ENCODE data around the gene CYP2R1. TPM values are rescaled to one million over a fixed set of nuclear protein-coding genes. Genes with fewer than 3 reads are reported as not detected.
"Not testable (repeated sequence)": the region's sequence is repeated elsewhere in the genome, so short reads cannot be mapped to it uniquely, and the experiment has no call there.

The CYP2R1 gene
- total and polyA plus RNA-seq, 10 of the 15 experiments (the other 5 are each of a cell fraction or from before 2014, with no cell fraction given): 0.52 to 10.3 (median 6.3) TPM

GRCh38 chr11:14884667-14885273 lies 7.3 kb downstream of the CYP2R1 start:
- Histone ChIP-seq H3K9ac (ENCODE audit: control insufficient read depth, insufficient read depth, low read length) (no peak overlapping the region), H3K27ac (ENCODE audit: control insufficient read depth, insufficient read depth) (no peak overlapping the region), H3K4me1 (ENCODE audit: control insufficient read depth, insufficient read depth, low read length) (no peaks in the 10 kb centered on the region), H2AFZ (ENCODE audit: control insufficient read depth, low read depth, low read length) (no peak overlapping the region), H3K27me3 (replicated peaks in 1 of 2; ENCODE audit: control insufficient read depth in 2 of 2, insufficient read depth in 2 of 2, low read length in 1 of 2) (no peaks in the 10 kb centered on the region), H3K9me3 (replicated peaks; ENCODE audit: control insufficient read depth, insufficient read depth, low read length) (no peaks in the 10 kb centered on the region), H3K4me2 (ENCODE audit: control insufficient read depth, insufficient read depth) (no peak overlapping the region), H3K4me3 (no peak overlapping the region), H4K20me1 (ENCODE audit: control insufficient read depth, insufficient read depth) (no peaks in the 10 kb centered on the region), H3K79me2 (ENCODE audit: control insufficient read depth, insufficient read depth, low read length) (no peaks in the 10 kb centered on the region), H3K36me3 (ENCODE audit: control insufficient read depth in 2 of 2, insufficient read depth in 2 of 2, low read length in 1 of 2) (no peaks in the 10 kb centered on the region; a peak in 1 of 4 replicates)
- ChIA-PET CTCF (no interaction called here), POLR2A (no interaction called here), SMC1A (ENCODE audit: uncharacterized antibody, unreplicated experiment) (no interaction called here), RAD21 (ENCODE audit: unreplicated experiment) (no interaction called here)
- BruUV-seq (replicated peaks): no TSS peak
- WGBS (ENCODE audit: insufficient coverage, insufficient replicate concordance, low lambda C conversion rate, missing lambda C conversion rate): 7% methylated on average over 1 of the region's 1 CpG
- no peak for ATAC-seq
- in situ Hi-C loops (cut with MboI) (no loop called here), intact Hi-C loops (cut with micrococcal nuclease; ENCODE audit: unreplicated experiment) (no loop called here)
- no peak for DNase-seq (ENCODE audit: low read depth, low spot score)
- TF ChIP-seq RAD51 (IDR thresholded peaks at IDR 0.05): no peak
- TF ChIP-seq CHD1 (IDR thresholded peaks at IDR 0.05; ENCODE audit: low read depth, low read length): no peak
- TF ChIP-seq NFXL1 (IDR thresholded peaks at IDR 0.05; ENCODE audit: borderline replicate concordance): no peak
- TF ChIP-seq POLR2AphosphoS5 (IDR thresholded peaks at IDR 0.05; ENCODE audit: low read length): no peak
- TF ChIP-seq EED (IDR thresholded peaks at IDR 0.05; ENCODE audit: low read depth): no peak
- no peak for TF ChIP-seq NR2C1 (IDR thresholded peaks at IDR 0.05)
- TF ChIP-seq SUPT20H (IDR thresholded peaks at IDR 0.05; ENCODE audit: borderline replicate concordance, control insufficient read depth, low read depth, low read length): no peak
- no peak for FAIRE-seq

- H3K9me3 ChIP-seq (replicated peaks; ENCODE audit: control insufficient read depth, insufficient read depth, low read length); SMC1A ChIA-PET (ENCODE audit: uncharacterized antibody, unreplicated experiment); H3K79me2 ChIP-seq (ENCODE audit: control insufficient read depth, insufficient read depth, low read length); H4K20me1 ChIP-seq (ENCODE audit: control insufficient read depth, insufficient read depth); H3K27me3 ChIP-seq (replicated peaks in 1 of 2; ENCODE audit: control insufficient read depth in 2 of 2, insufficient read depth in 2 of 2, low read length in 1 of 2); DNase-seq (ENCODE audit: low read depth, low spot score); H3K9ac ChIP-seq (ENCODE audit: control insufficient read depth, insufficient read depth, low read length); ATAC-seq; H3K27ac ChIP-seq (ENCODE audit: control insufficient read depth, insufficient read depth); CTCF ChIA-PET; in situ Hi-C loops (cut with MboI); H3K36me3 ChIP-seq (ENCODE audit: control insufficient read depth in 2 of 2, insufficient read depth in 2 of 2, low read length in 1 of 2); FAIRE-seq; H3K4me2 ChIP-seq (ENCODE audit: control insufficient read depth, insufficient read depth); intact Hi-C loops (cut with micrococcal nuclease; ENCODE audit: unreplicated experiment); BruUV-seq (replicated peaks); H2AFZ ChIP-seq (ENCODE audit: control insufficient read depth, low read depth, low read length); H3K4me3 ChIP-seq; RAD21 ChIA-PET (ENCODE audit: unreplicated experiment); H3K4me1 ChIP-seq (ENCODE audit: control insufficient read depth, insufficient read depth, low read length); POLR2A ChIA-PET: not testable (repeated sequence)
- no CpG with 5 or more reads among the region's 1 CpG for whole genome bisulfite sequencing (ENCODE audit: insufficient coverage, insufficient replicate concordance, low lambda C conversion rate, missing lambda C conversion rate)
Observed at GRCh38 chr11:14883683-14884082, 8.3 kb downstream of the CYP2R1 start.

Measured in GM12878 (cell line).